Ishikawa (cell line): ENCODE results near the gene PERCC1.

ENCODE experiments used
- CREB1 ChIP-seq: IDR thresholded peaks from 2 replicates; pipeline ENCODE4 v1.6.1; 2012; ENCODE audit warnings: low read depth
- NFIC ChIP-seq: IDR thresholded peaks from 2 replicates; pipeline ENCODE4 v1.6.1; 2012
- TAF1 ChIP-seq: IDR thresholded peaks from 2 replicates; pipeline ENCODE4 v1.6.1; 2012; ENCODE audit warnings: low read depth, mild to moderate bottlenecking

DNA sequence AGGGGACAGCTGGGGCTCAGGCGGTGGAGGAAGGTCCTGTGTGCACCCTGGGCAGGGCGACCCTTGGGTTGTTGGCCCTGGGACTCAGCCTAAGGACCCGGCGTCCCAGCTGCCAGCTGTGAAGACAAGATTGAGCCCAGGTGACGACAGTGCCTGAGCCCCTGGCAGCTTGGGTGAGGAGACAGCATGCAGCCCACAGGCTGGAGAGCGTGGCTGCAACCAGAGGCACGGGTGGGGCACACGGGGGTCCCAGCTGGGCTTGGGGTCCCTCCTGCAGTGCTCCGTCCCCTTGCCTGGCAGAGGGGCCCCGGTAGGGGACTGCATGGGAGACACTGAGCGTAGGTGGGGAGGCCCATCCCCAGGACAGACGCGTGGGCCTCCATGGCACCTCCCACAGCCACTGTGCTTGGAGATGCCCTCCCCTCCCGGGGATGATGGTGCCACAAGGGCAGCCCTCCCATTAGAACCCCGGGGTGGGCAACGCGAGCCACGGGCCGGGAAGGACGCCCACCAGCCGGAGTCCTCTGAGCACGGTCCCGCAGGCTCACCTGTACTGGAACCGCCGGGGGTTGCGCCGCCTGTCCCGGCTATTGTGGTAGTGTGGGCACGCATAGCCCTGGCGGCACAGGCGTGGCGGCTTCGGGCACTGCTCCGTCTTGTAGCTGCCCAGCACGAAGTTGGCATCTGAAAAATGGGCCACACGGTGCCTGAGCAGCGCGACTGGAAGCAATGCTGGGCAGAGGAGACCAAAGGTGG lies 31.9 kb upstream of the PERCC1 start:
- TF ChIP-seq TAF1: no peak
- no peak for TF ChIP-seq CREB1
- TF ChIP-seq NFIC: no peak
